ENCODE results near the gene NAPB.
A peak's percentile ranks its signal among the peaks of the same experiment; 100 is the strongest.

Gene NAPB

GRCh38 chr20:23370873-23371272 lies 50.4 kb downstream of the NAPB start:
- DNase-seq (ENCODE audit: insufficient read length, low spot score) = no peak
- no peak for FAIRE-seq

GRCh38 chr20:23370274-23370673 lies 51.0 kb downstream of the NAPB start:
- DNase-seq (ENCODE audit: insufficient read length, low spot score) (no peak), FAIRE-seq (no peak)

DNA sequence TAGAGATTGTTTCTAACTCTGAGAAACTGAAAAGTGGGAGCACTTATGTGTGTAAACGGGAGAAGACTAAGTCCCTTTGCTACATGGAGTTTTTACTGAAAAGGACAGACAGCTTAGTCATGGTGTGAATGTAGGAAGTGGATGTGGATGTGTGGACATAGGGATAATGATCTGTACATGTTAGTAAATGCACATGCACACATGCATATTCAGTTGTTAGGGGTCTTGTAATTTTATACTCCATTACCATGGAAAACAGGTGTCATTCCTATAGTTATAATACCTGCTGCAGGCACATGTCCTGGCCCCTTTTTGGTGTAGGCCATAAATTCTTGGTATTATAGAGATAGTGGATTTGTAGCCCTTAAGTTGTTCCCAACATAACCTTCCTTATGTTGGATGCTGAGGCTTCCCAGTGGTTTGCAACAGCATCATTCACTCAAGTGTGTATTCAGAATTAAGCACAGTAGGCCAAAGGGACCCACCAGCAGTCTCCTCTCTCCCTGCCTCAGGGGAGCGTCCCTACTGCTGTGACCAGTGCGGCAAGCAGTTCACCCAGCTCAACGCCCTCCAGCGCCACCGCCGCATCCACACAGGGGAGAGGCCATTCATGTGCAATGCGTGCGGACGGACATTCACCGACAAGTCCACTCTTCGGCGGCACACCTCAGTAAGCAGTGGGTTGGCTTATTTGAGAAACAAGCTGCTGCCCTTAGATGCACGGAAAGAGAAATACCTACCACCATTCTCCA lies 52.0 kb downstream of the NAPB start:
- no peak for FAIRE-seq
- DNase-seq (ENCODE audit: insufficient read length, low spot score) = no peak

DNA sequence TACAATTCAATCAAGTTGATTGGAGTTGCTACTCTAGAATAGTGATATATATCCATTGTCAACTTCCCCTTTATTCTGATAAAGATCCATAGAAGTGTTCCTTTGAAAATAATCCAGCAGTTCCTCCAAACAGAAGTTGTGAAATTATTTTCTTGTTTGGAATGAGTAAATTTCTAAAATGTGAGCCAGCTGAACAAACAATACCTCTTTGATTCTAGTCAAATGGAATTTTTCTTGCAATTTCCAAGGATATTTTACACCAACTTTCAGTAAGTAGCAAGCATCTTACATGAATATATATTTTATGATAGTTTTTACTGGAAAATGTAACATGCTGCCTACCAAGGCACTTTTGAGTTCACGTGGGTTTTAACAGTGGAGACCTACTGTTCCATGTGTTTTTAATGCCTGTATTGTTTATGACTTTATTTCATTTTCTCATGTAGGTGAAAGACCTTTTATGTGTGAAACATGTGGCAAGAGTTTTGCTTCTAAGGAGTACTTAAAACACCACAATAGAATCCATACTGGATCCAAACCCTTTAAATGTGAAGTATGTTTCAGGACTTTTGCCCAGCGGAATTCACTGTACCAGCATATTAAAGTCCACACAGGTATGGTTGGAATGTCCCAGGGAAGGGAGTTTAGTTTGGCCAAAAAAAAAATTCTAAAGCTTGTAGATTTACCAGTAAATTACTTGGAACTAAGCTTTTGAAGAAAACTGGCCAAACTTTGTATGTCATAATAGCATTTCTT lies 52.8 kb downstream of the NAPB start:
- no peak for DNase-seq (ENCODE audit: insufficient read length, low spot score)
- FAIRE-seq = no peak

GRCh38 chr20:23367770-23368169 lies 53.5 kb downstream of the NAPB start:
- DNase-seq (ENCODE audit: insufficient read length, low spot score) = no peak
- FAIRE-seq = no peak

DNA sequence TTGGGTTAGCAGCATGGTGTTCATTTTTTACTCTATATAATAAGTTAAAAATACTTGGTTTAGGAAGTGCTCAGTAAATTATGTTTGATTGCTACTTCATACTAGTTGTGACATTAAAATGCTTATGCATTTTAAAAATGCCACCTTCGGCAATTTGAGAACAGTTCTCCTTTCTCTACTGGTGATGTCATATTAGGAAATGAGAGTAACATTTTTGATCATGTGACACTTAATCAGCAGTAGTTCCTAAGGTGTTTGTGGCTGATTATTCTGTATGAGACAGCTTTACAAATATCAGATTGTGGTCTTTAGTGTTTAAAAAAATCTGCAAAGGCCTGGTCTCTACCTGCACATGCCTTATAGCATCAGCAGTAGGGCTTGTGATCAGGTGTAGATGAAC lies 54.9 kb downstream of the NAPB start:
- FAIRE-seq = no peak

DNA sequence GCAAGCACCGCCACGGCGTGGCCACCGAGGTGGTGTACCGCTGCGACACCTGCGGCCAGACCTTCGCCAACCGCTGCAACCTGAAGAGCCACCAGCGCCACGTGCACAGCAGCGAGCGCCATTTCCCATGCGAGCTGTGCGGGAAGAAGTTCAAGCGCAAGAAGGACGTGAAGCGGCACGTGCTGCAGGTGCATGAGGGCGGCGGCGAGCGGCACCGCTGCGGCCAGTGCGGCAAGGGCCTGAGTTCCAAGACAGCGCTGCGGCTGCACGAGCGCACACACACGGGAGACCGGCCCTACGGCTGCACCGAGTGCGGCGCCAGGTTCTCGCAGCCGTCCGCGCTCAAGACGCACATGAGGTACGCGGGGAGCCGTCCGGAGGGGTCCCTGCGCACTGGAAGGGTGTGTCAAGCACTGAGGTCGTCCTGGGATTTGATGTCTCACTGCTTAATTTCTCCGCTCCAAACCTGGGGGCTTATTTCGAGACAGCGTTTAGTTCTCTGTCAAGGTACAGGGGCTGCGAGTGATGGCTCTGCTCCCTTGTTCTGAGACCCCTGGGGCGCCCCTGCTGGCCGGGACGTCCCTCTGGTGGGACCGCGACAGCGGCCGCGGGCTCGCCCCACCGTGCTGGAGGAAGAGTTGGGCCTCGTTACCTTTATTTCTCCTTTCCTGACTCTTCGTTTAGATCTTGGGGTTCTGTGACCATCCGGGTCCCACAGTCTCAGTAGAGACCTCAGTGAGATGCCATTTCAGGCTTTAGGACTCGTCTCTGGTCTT lies 55.7 kb downstream of the NAPB start:
- no peak for FAIRE-seq

More for the DNA sequence above, 54.9 kb downstream of the NAPB start:
- DNase-seq (ENCODE audit: insufficient read length, low spot score) = no peak

GRCh38 chr20:23363257-23363649 lies 58.0 kb downstream of the NAPB start:
- FAIRE-seq = no peak
- DNase-seq (ENCODE audit: insufficient read length, low spot score) = no peak

More for the DNA sequence above, 55.7 kb downstream of the NAPB start:
- no peak for DNase-seq (ENCODE audit: insufficient read length, low spot score)

DNA sequence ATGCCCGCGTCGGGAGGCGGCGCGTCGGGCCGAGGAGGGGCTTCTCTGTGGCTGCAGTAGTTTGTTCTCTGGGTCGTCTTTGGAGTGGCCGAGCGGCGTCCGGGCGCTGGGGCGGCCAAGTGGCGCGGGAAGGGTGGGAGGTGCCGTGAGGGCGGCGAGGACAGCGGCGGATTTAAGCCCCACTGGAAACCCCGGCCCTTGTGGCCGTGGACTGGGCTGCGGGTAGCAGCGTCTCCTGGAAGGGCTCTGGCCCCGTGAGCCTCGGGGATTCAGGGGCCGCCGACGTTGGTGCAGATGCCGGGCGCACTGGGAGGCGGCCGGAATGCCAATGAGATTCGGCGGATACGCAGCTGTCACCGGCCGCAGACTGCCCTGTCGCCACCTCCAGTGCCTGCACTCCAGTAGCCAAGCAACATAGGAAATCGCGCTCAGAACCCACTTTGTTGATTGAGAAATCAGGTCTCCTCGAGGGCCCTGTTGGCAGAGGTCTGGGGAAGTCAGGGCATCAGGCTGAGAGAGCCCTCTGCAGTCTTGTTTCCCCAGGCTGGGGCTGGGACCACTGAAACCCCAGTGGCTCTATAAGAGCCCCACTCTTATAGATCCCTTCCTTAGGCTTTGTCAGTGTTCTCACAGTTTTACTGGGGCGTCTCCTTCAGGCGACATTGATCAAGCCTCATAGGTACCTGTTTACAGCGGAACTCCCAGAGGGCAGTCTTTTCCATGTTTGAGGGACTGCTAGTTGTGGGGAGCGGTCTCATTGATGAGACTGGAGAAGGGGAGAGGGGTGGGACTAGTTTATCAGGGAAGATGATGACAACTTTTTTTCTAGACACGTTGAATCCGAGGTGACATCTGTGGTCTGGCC lies 58.7 kb downstream of the NAPB start:
- DNase-seq (ENCODE audit: insufficient read length, low spot score) (no peak), FAIRE-seq (no peak)

DNA sequence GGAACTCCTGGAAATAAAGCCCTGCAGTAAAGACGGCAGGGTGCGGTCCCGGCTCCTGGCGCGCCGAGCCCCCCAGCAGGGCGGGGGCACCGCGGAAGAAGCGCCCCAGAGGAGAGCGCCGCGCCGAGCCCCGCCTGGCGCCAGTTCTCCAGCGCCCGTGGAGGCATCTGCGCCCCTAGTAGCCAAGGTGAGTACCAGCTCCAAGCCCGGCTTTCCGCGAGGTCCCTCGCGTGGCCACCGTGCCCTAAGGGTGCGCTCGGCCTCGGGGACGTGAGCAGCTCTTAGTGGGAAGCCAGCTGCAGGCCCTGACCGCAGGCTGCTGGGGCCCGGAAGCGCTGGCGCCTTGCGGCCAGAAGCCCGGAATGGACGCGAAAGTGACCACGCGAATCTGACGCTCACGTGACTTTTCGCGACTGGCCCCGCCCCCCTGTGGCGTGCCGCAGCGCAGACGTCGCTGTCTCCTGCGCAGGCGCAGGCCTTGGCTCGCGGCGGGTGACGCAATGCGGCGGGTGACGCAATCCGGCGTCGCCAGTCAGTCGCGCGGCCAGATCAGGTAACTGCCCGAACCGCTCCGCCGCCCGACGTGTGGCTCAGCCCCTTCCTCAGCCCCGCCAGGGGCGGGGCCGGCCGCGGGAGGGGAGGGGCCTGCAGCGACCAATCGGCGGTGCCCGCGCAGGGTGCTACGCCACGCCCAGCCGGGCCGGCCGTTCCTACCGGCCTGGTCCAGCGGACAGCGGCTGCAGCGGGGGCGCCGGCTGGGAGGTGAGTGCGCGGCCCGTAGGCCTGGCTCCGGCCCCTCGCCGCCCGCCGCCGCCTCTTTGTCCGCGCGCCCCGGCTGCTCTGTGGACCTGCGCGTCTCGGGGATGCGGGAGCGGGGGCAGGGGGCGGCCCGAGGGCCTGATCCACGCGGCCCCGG lies 59.6 kb downstream of the NAPB start, which contains the start of gene GZF1:
Gene GZF1 (plus strand): TSS at position 707 of the 916 bp plus-strand sequence. CDS start 2,202 bp downstream, outside the sequence.
- FAIRE-seq (peak; percentile 88), DNase-seq (ENCODE audit: insufficient read length, low spot score) (peak; percentile 91)

GRCh38 chr20:23361119-23361475 lies 60.2 kb downstream of the NAPB start:
- FAIRE-seq = no peak
- no peak for DNase-seq (ENCODE audit: insufficient read length, low spot score)

GRCh38 chr20:23360531-23360930 lies 60.8 kb downstream of the NAPB start:
- DNase-seq (ENCODE audit: insufficient read length, low spot score) (no peak), FAIRE-seq (no peak)

DNA sequence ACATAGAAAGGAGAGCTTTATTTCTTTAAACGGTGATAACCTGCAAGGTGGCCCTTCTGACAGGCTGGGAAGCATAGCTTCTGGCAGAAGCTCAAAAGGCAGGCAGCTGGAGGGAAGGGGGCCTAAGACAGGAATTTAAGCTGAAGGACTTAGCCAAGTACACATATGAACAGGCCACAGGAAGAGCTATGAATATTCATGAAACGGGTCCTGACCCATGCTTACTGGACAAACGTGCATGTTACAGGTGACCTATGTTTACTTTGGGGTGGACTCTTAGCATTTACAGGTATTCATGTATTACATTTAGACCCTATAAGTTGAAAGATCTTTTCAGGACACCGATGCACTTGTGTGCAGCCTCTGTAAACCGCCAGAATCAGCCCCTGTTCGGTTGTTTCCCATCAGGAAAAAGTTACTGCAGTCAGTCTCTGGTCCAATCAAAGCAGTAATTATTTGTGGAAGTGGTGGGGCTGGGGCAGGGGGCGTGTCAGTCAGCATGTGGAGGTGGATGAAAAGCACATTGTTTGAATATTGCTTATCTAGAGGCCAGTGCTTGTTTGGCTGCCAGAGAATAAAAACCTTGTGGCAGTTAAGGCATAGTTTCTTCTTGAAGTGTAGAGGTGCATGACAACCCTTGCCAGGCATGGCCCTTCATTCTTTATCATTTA lies 62.2 kb downstream of the NAPB start:
- FAIRE-seq (no peak), DNase-seq (ENCODE audit: insufficient read length, low spot score) (no peak)

GRCh38 chr20:23358563-23358906 lies 62.8 kb downstream of the NAPB start:
- FAIRE-seq = no peak
- DNase-seq (ENCODE audit: insufficient read length, low spot score) = no peak

DNA sequence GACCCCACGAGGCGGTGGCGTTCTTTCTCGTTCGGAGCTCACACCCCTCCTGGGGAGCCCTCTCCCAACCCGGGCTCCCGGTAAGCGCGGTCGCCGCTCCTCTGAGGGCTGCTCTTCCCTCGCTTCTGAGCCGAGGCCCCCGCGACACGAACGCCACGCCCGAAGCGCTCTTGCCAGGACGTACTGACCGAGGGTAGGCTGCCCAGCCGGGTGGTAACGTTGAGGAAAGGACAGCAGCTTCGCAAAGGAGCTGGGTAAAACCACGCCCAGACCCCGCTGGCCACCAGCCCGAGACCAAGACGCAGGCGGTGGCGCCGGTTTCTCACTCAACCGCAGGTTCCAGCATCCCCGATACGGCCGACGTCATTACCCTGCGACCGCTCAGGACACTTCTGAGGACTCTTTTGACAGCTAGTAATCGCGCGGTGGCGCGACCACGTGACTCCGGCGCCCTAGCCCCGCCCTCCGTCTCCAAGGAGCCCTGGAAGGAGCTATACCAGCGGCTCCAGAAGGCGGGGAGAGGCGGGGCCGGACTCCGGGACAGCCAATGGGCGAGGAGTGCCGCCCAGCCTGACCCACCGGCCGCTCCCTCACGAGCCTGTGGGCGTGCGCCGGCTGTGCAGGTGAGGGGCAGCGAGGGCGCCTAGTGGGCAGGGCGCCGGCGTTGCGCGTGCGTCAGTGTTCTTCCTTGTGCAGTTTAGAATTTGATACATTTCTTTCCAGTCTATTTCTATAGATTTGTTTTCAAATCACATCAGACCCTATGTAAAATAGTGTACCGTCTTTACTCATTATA lies 63.3 kb downstream of the NAPB start:
- peak; percentile 88 for FAIRE-seq
- DNase-seq (ENCODE audit: insufficient read length, low spot score) = peak; percentile 92

DNA sequence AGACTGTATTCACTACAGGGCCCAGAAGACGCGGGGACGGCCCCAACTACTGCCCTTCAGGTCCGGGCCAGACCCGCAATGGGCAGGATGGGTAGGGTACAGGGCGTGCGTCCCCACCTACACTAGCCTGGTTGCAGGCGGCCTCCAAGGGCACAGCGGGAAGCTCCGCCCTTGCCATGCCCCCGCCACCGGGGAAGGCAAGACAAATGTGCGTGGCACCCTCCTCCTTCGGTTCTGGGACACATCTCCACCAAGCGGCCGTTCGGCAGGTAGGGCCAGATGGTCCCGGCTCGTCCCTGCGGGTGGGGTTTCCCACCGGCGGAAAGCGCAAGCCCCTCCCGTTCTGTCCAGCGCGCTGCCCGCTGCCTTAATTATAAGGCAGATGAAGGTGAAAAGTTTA lies 65.1 kb downstream of the NAPB start:
- FAIRE-seq (no peak), DNase-seq (ENCODE audit: insufficient read length, low spot score) (no peak)

GRCh38 chr20:23350904-23351838 lies 70.1 kb downstream of the NAPB start:
- no peak for FAIRE-seq
- DNase-seq (ENCODE audit: insufficient read length, low spot score) = peak; percentile 26
